Liver (tissue), 9 donors: ENCODE measurements around the gene RELCH. TPM values are rescaled to one million over a fixed set of nuclear protein-coding genes. Genes with fewer than 3 reads are reported as not detected.

Experiments used
- DNase-seq: peaks from one replicate; pipeline ENCODE4 v3.0.0-alpha.2; 2017; ENCODE audit warnings: low spot score
- H3K27ac ChIP-seq, 2 donors: one replicate each; pipeline ENCODE4 v1.7.0; 2013; ENCODE audit warnings: inconsistent platforms in 2 of 2, low read length in 2 of 2, control low read depth in 1 of 2, low read depth in 1 of 2, mild to moderate bottlenecking in 1 of 2
- H3K27me3 ChIP-seq, 4 donors: one replicate each; pipeline versions ENCODE4 v1.6.1 to v1.7.0; 2013; ENCODE audit warnings: low read length in 3 of 4, inconsistent platforms in 1 of 4, mild to moderate bottlenecking in 1 of 4, moderate library complexity in 1 of 4; ENCODE audit not compliant: control insufficient read depth in 4 of 4, insufficient read depth in 4 of 4
- H3K36me3 ChIP-seq, 4 donors: one replicate each; pipeline versions ENCODE4 v1.6.1 to v1.7.0; 2013; ENCODE audit warnings: low read length in 3 of 4, mild to moderate bottlenecking in 3 of 4, low read depth in 1 of 4, moderate library complexity in 1 of 4; ENCODE audit not compliant: control insufficient read depth in 4 of 4, insufficient read depth in 3 of 4
- H3K4me1 ChIP-seq, 4 donors: one replicate each; pipeline versions ENCODE4 v1.6.1 to v1.7.0; 2013; ENCODE audit warnings: low read length in 3 of 4, mild to moderate bottlenecking in 3 of 4, moderate library complexity in 1 of 4; ENCODE audit not compliant: control insufficient read depth in 4 of 4, insufficient read depth in 4 of 4
- H3K4me3 ChIP-seq, 3 donors: one replicate each; pipeline versions ENCODE4 v1.6.1 to v1.7.0; 2013; ENCODE audit warnings: low read length in 3 of 3, control low read depth in 1 of 3, low read depth in 1 of 3, mild to moderate bottlenecking in 1 of 3
- H3K9ac ChIP-seq, 2 donors: one replicate each; pipeline ENCODE4 v1.7.0; 2013; ENCODE audit warnings: low read length in 2 of 2, mild to moderate bottlenecking in 2 of 2, moderate library complexity in 2 of 2, control low read depth in 1 of 2, low read depth in 1 of 2
- H3K9me3 ChIP-seq, 4 donors: one replicate each; pipeline versions ENCODE4 v1.6.1 to v1.7.0; 2013; ENCODE audit warnings: low read length in 3 of 4; ENCODE audit not compliant: control insufficient read depth in 4 of 4
- ATF3 ChIP-seq: IDR thresholded peaks from 2 replicates; pipeline ENCODE4 v1.6.1; 2016; ENCODE audit warnings: antibody characterized with exemption
- CTCF ChIP-seq: fragments of 150-350 bp; IDR thresholded peaks from 2 replicates; pipeline ENCODE4 v1.5.1; 2017; ENCODE audit warnings: improper control_type of control experiment, low read depth, low read length; ENCODE audit not compliant: missing input control
- EGR1 ChIP-seq, 2 donors: IDR thresholded peaks; 2 replicates each; pipeline ENCODE4 v1.6.1; 2016 to 2018; ENCODE audit warnings: antibody characterized with exemption in 2 of 2, low read depth in 2 of 2
- FOXA1 ChIP-seq: IDR thresholded peaks from 2 replicates; pipeline ENCODE4 v1.6.1; 2016; ENCODE audit warnings: antibody characterized with exemption
- FOXA2 ChIP-seq: IDR thresholded peaks from 2 replicates; pipeline ENCODE4 v1.6.1; 2016; ENCODE audit warnings: antibody characterized with exemption
- GABPA ChIP-seq, 2 donors: IDR thresholded peaks in 1 of 2; conservative IDR thresholded peaks in 1 of 2; 2 replicates each; pipeline ENCODE4 v1.6.1; 2016; ENCODE audit warnings: antibody characterized with exemption in 2 of 2, mild to moderate bottlenecking in 1 of 2, moderate library complexity in 1 of 2
- JUND ChIP-seq, 2 donors: IDR thresholded peaks; 2 replicates each; pipeline ENCODE4 v1.6.1; 2016; ENCODE audit warnings: antibody characterized with exemption in 2 of 2
- MAX ChIP-seq: IDR thresholded peaks from 2 replicates; pipeline ENCODE4 v1.6.1; 2016; ENCODE audit warnings: antibody characterized with exemption
- NR2F2 ChIP-seq: IDR thresholded peaks from 2 replicates; pipeline ENCODE4 v1.6.1; 2016; ENCODE audit warnings: antibody characterized with exemption
- REST ChIP-seq: IDR thresholded peaks from 2 replicates; pipeline ENCODE4 v1.6.1; 2016; ENCODE audit warnings: antibody characterized with exemption, mild to moderate bottlenecking
- RXRA ChIP-seq, 2 donors: IDR thresholded peaks; 2 replicates each; pipeline ENCODE4 v1.6.1; 2017 to 2018; ENCODE audit warnings: antibody characterized with exemption in 2 of 2, mild to moderate bottlenecking in 1 of 2
- SP1 ChIP-seq: IDR thresholded peaks from 2 replicates; pipeline ENCODE4 v1.6.1; 2018; ENCODE audit warnings: antibody characterized with exemption, mild to moderate bottlenecking
- YY1 ChIP-seq: IDR thresholded peaks from 2 replicates; pipeline ENCODE4 v1.6.1; 2016; ENCODE audit warnings: antibody characterized with exemption, mild to moderate bottlenecking
- ZBTB33 ChIP-seq: IDR thresholded peaks from 2 replicates; pipeline ENCODE4 v1.6.1; 2016; ENCODE audit warnings: antibody characterized with exemption
- WGBS: extraction: QIAGEN DNeasy Blood & Tissue Kit; methylation state at CpG from one replicate; pipeline ENCODE4 v1.1.7; 2013; 5-methylcytosine and 5-hydroxymethylcytosine counted together
- polyA plus RNA-seq, 2 donors: library from polyadenylated mRNA; stranded (reverse) in 1 of 2; unstranded in 1 of 2; fragments of 200-250 nt in 1 of 2; fragments of >200 nt in 1 of 2; fragmentation: Nextera tagmentation in 1 of 2; extraction: Ambion mirVana in 1 of 2; gene quantifications; one replicate each; pipeline versions ENCODE4 v1.2.1 to v1.2.3, GENCODE V29; 2013 to 2015
- total RNA-seq, 2 donors: library from RNA; depleted of rRNA; stranded (reverse); fragments of >200 nt; gene quantifications; one replicate each; pipeline ENCODE4 v1.2.3, GENCODE V29; 2014
- donor health status: healthy.
- donor health status: healthy.
- donor health status: healthy.
- donor health status: healthy.
- donor health status: healthy.

The RELCH gene
- total and polyA plus RNA-seq, 4 donors: 4.3 to 21.7 (median 11.0) TPM

GRCh38 chr18:62152844-62153243, 34.2 kb upstream of the RELCH start:
- no peaks in the 10 kb centered on the region for H3K9me3 ChIP-seq
- H3K27me3 ChIP-seq: no peaks in the 10 kb centered on the region
- TF ChIP-seq GABPA (IDR thresholded peaks at IDR 0.05 in 1 of 2, conservative IDR thresholded peaks at IDR 0.05 in 1 of 2) (no peak), SP1 (no peak), JUND (IDR thresholded peaks at IDR 0.05) (no peak), FOXA2 (no peak), NR2F2 (no peak), REST (no peak), CTCF (no peak), MAX (no peak), FOXA1 (no peak), YY1 (no peak), ATF3 (no peak), ZBTB33 (no peak)
- no peak for DNase-seq
- peaks cover 0 to 4% (median 2%) of the 10 kb centered on the region in 4 donors for H3K36me3 ChIP-seq
- no peaks in the 10 kb centered on the region for H3K4me1 ChIP-seq
- H3K4me3 ChIP-seq: no peak overlapping the region
- no peak overlapping the region for H3K27ac ChIP-seq
- WGBS: 93% methylated on average over 1 of the region's 1 CpG
- H3K9ac ChIP-seq: no peak overlapping the region

GRCh38 chr18:62157843-62158242, 29.2 kb upstream of the RELCH start:
- H3K27me3 ChIP-seq: no peaks in the 10 kb centered on the region
- no peaks in the 10 kb centered on the region for H3K4me1 ChIP-seq
- no peak overlapping the region for H3K27ac ChIP-seq
- DNase-seq: no peak
- H3K9ac ChIP-seq: no peak overlapping the region
- 97% methylated on average over 1 of the region's 1 CpG for WGBS
- H3K4me3 ChIP-seq: no peak overlapping the region
- no peaks in the 10 kb centered on the region for H3K9me3 ChIP-seq
- peaks cover 0 to 10% (median 2%) of the 10 kb centered on the region in 4 donors for H3K36me3 ChIP-seq
- TF ChIP-seq JUND (IDR thresholded peaks at IDR 0.05): no peak
- no peak for TF ChIP-seq FOXA1
- TF ChIP-seq SP1: no peak
- no peak for TF ChIP-seq RXRA (IDR thresholded peaks at IDR 0.05)
- TF ChIP-seq GABPA (IDR thresholded peaks at IDR 0.05 in 1 of 2, conservative IDR thresholded peaks at IDR 0.05 in 1 of 2): no peak
- TF ChIP-seq ZBTB33: no peak
- TF ChIP-seq FOXA2: no peak
- TF ChIP-seq CTCF: no peak
- TF ChIP-seq REST: no peak
- no peak for TF ChIP-seq EGR1 (IDR thresholded peaks at IDR 0.05; ENCODE audit: low read depth in 2 of 2)
- no peak for TF ChIP-seq MAX
